ENCODE data around the gene UBE2H.

Gene UBE2H

DNA sequence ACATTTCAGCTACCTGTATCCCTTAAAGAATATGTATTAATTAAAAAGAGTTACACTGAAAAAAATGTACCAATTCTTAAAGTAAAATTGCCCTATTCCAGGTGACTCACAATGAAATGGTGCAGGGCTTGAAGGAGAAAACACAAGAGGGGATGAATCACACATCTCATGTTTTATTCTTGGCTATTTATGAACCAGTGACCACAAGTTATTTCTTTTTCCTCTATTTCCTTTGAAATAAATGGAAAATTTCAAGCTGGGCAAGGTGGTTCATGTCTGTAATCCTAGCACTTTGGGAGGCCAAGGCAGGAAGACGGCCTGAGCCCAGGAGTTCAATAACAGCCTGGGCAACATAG, 106.8 kb downstream of the UBE2H start:
- ChIA-PET POLR2A (no interaction called here), CTCF (no interaction called here)
- no peak for TF ChIP-seq SP1 (IDR thresholded peaks at IDR 0.05)
- TF ChIP-seq L3MBTL2 (conservative IDR thresholded peaks at IDR 0.05), result no peak
- DNase-seq (ENCODE audit: extremely low spot score), result no peak

DNA sequence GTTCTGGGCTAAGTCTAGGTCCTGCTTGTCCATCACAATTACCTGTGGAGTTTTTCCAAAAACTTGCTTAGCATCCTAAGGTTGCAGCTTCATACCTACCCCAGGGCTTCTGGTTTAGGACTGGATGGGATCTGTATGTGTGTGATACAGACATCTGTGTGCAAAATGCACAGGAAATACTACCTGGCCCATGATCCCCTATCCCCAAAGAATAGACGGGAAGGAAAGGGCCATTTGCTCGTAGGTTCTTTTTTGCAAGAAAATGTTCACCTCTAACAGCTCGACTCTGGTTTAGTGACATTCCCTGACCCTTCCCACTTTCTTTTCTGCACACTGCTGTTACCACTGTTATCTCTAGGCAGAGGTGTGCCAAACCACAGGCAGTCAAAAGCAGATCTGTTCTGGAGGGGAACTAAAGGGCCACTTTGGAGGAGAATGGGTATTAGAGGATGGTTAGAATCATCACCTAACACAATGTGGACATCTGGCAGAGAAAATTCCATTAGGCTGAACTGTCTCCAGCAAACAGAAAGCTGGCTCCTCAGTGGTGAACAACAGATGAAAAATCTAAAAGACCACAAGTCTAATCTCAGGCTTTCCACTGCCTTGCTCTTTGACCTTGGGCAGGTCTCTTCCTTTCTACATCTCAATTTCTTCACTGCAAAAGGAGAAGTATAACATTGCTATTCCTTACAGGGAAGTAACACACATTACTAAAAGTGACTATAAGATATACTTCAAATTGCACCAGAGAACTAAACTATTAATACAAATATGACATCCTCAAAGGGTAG, 107.4 kb downstream of the UBE2H start:
- POLR2A ChIA-PET, result no interaction called here
- CTCF ChIA-PET, result no interaction called here
- no peak for TF ChIP-seq NFRKB (IDR thresholded peaks at IDR 0.05)
- TF ChIP-seq SUZ12 (IDR thresholded peaks at IDR 0.05), result no peak
- no peak for TF ChIP-seq FOXK2 (IDR thresholded peaks at IDR 0.05)
- TF ChIP-seq HDGF (IDR thresholded peaks at IDR 0.05; ENCODE audit: borderline replicate concordance), result no peak
- no peak for TF ChIP-seq TARDBP (IDR thresholded peaks at IDR 0.05)
- no peak for TF ChIP-seq ARNT (IDR thresholded peaks at IDR 0.05)
- no peak for TF ChIP-seq L3MBTL2 (conservative IDR thresholded peaks at IDR 0.05)
- no peak for TF ChIP-seq ZNF384 (IDR thresholded peaks at IDR 0.05)
- no peak for TF ChIP-seq SP1 (IDR thresholded peaks at IDR 0.05)
- TF ChIP-seq CTBP1 (IDR thresholded peaks at IDR 0.05; ENCODE audit: borderline replicate concordance), result no peak
- TF ChIP-seq BHLHE40 (IDR thresholded peaks at IDR 0.05; ENCODE audit: borderline replicate concordance), result no peak
- TF ChIP-seq, protein P1, sequence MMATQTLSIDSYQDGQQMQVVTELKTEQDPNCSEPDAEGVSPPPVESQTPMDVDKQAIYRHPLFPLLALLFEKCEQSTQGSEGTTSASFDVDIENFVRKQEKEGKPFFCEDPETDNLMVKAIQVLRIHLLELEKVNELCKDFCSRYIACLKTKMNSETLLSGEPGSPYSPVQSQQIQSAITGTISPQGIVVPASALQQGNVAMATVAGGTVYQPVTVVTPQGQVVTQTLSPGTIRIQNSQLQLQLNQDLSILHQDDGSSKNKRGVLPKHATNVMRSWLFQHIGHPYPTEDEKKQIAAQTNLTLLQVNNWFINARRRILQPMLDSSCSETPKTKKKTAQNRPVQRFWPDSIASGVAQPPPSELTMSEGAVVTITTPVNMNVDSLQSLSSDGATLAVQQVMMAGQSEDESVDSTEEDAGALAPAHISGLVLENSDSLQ (IDR thresholded peaks at IDR 0.05), result no peak
- no peak for TF ChIP-seq LEF1 (IDR thresholded peaks at IDR 0.05; ENCODE audit: borderline replicate concordance)
- no peak for TF ChIP-seq FOXM1 (IDR thresholded peaks at IDR 0.05; ENCODE audit: borderline replicate concordance)
- TF ChIP-seq FOXA1 (IDR thresholded peaks at IDR 0.05), result no peak
- TF ChIP-seq ELF4 (IDR thresholded peaks at IDR 0.05), result no peak
- DNase-seq (ENCODE audit: extremely low spot score), result no peak

DNA sequence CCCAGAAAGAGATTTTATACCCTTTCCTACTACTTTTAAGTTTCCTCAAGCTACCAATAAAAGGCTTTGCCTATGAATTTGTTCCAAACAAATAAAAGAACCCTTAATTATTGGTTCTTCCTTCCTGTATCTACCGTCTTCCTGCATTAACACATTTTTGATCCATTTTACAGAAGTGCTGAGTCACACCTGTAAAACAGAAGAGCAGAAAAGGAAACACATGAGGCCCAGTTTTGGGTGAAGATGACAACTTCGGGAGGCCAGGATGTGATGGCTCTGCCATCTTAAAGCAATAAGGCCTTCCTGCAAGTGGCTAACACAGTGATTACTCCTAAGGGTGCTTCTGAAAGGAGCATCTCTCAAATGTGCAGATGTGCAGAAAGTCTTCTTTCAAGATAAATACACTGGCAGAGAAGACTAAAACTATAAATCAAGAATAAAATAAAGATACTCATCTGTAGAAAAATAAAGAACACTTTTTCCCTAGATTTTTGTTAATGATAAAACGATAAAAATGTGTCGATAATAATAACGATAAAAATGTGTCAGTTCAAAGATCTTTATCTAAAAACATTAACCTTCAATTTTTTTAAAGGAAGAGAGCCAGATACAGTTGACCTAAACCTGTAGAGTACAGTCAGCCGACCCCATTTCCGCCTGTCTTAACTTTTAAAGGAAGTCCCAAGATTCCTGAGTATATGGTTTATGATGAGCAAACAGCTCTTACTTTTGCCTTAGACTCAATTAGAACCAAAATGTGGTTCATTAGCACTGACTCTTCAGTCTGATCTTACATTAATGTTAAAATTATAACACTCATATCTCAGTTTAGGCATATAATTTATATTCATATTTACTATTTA, 108.6 kb downstream of the UBE2H start:
- TF ChIP-seq ARNT (IDR thresholded peaks at IDR 0.05), result no peak
- DNase-seq (ENCODE audit: extremely low spot score), result no peak
- ChIA-PET POLR2A (interaction anchor here (1.4 kb wide), 1 partner anchor 19 kb away, joined by 3 read pairs; no protein-coding TSS in a partner anchor), CTCF (interaction anchor here (0.6 kb wide), 1 partner anchor 780 kb away, joined by 4 read pairs; no protein-coding TSS in a partner anchor)

DNA sequence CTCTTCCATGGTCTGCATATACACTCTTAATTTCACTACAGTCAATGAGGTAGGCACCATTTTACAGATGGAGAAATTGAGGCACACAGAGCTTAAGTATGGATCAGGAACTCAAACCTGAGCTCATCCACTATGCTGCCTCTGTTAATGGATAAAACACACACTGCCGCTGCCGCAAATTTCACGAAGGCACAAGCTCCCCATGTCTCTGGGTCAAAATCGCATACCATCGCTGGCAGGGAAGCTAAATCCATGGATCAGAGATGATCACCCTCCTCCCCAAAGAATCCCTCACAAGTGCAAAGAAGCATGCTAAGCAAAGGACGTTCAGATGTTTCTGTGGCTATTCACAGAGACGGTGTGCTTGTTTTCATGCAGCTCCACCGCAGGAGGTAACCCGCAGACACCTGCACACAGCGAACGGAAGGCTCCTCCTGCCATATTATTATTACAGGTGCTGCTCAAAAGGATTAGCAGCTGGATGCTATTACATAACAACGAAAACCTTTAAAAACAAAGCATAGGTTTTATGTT, 109.3 kb downstream of the UBE2H start:
- POLR2A ChIA-PET, result interaction anchor here (1.4 kb wide), 1 partner anchor 19 kb away, joined by 3 read pairs; no protein-coding TSS in a partner anchor
- CTCF ChIA-PET, result interaction anchor here (0.6 kb wide), 1 partner anchor 780 kb away, joined by 4 read pairs; no protein-coding TSS in a partner anchor
- no peak for DNase-seq (ENCODE audit: extremely low spot score)
- TF ChIP-seq, protein P1 (IDR thresholded peaks at IDR 0.05), result no peak
- TF ChIP-seq L3MBTL2 (conservative IDR thresholded peaks at IDR 0.05) (no peak), ELF4 (IDR thresholded peaks at IDR 0.05) (no peak), FOXM1 (IDR thresholded peaks at IDR 0.05; ENCODE audit: borderline replicate concordance) (no peak), SUZ12 (IDR thresholded peaks at IDR 0.05) (no peak), CTBP1 (IDR thresholded peaks at IDR 0.05; ENCODE audit: borderline replicate concordance) (no peak), BHLHE40 (IDR thresholded peaks at IDR 0.05; ENCODE audit: borderline replicate concordance) (no peak), ARNT (IDR thresholded peaks at IDR 0.05) (no peak), ZNF384 (IDR thresholded peaks at IDR 0.05) (no peak), TARDBP (IDR thresholded peaks at IDR 0.05) (no peak), NFRKB (IDR thresholded peaks at IDR 0.05) (no peak), FOXK2 (IDR thresholded peaks at IDR 0.05) (no peak), FOXA1 (IDR thresholded peaks at IDR 0.05) (no peak), HDGF (IDR thresholded peaks at IDR 0.05; ENCODE audit: borderline replicate concordance) (no peak), SP1 (IDR thresholded peaks at IDR 0.05) (no peak)

DNA sequence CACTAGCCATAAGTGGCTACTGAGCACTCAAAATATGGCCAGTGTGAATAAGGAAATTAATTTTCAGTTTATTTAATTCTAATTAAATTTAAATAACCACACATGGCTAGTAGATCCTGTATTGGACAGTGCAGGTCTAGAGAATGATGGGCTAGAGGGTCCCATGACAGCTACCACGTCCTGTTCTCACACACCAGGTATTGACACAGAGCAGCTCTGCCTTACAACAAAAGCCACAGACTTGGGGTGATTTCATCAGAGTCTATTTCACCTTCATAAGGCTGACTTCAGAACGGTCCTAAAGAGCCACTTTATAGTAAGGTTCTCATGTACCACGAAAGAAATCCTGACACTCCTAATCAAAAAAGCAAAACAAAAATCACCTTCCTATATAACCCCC, 111.3 kb downstream of the UBE2H start:
- no peak for TF ChIP-seq SP1 (IDR thresholded peaks at IDR 0.05)
- no peak for TF ChIP-seq BHLHE40 (IDR thresholded peaks at IDR 0.05; ENCODE audit: borderline replicate concordance)
- no peak for TF ChIP-seq L3MBTL2 (conservative IDR thresholded peaks at IDR 0.05)
- TF ChIP-seq ELF4 (IDR thresholded peaks at IDR 0.05), result no peak
- TF ChIP-seq ZNF384 (IDR thresholded peaks at IDR 0.05), result no peak
- no peak for TF ChIP-seq CTBP1 (IDR thresholded peaks at IDR 0.05; ENCODE audit: borderline replicate concordance)
- no peak for TF ChIP-seq FOXM1 (IDR thresholded peaks at IDR 0.05; ENCODE audit: borderline replicate concordance)
- TF ChIP-seq, protein P1 (IDR thresholded peaks at IDR 0.05), result no peak
- no peak for TF ChIP-seq TARDBP (IDR thresholded peaks at IDR 0.05)
- TF ChIP-seq SUZ12 (IDR thresholded peaks at IDR 0.05), result no peak
- no peak for TF ChIP-seq ARNT (IDR thresholded peaks at IDR 0.05)
- no peak for TF ChIP-seq FOXK2 (IDR thresholded peaks at IDR 0.05)
- no peak for TF ChIP-seq NFRKB (IDR thresholded peaks at IDR 0.05)
- no peak for TF ChIP-seq LEF1 (IDR thresholded peaks at IDR 0.05; ENCODE audit: borderline replicate concordance)
- no peak for TF ChIP-seq FOXA1 (IDR thresholded peaks at IDR 0.05)
- TF ChIP-seq HDGF (IDR thresholded peaks at IDR 0.05; ENCODE audit: borderline replicate concordance), result no peak
- ChIA-PET POLR2A (no interaction called here), CTCF (interaction anchor here (0.6 kb wide), 1 partner anchor 8 kb away, joined by 3 read pairs; no protein-coding TSS in a partner anchor)
- DNase-seq (ENCODE audit: extremely low spot score), result no peak
